H1 (cell line): ENCODE data around the gene CAST.

Experiments used
- CREB1 ChIP-seq: IDR thresholded peaks from 2 replicates; pipeline ENCODE4 v1.6.1; 2012; ENCODE audit warnings: inconsistent platforms
- CTCF ChIP-seq, 3 experiments: IDR thresholded peaks; 1 replicate in 2 of 3; 2 replicates in 1 of 3; pipeline versions ENCODE4 v1.5.1 to v1.6.1; 2011; ENCODE audit warnings: low read length in 3 of 3, mild to moderate bottlenecking in 3 of 3, inconsistent platforms in 2 of 3, low read depth in 1 of 3, moderate library complexity in 1 of 3; ENCODE audit not compliant: insufficient read depth in 1 of 3; ENCODE audit errors: control extremely low read depth in 1 of 3
- EZH2 ChIP-seq: fragments of 200-600 bp; sonication (generic); IDR thresholded peaks from 2 replicates; pipeline ENCODE4 v1.7.1; 2012; ENCODE audit warnings: low read depth, mild to moderate bottlenecking, moderate library complexity, low read length, inconsistent platforms; ENCODE audit not compliant: severe bottlenecking
- JUN ChIP-seq: IDR thresholded peaks from 2 replicates; pipeline ENCODE4 v1.6.1; 2011; ENCODE audit warnings: low read depth, mild to moderate bottlenecking, improper control_type of control experiment, low read length
- KDM1A ChIP-seq: fragments of 200-600, 300-600 bp; sonication (generic); IDR thresholded peaks from 2 replicates; pipeline ENCODE4 v1.7.1; 2016; ENCODE audit warnings: mild to moderate bottlenecking, low read length, borderline replicate concordance
- NANOG ChIP-seq: IDR thresholded peaks from 2 replicates; pipeline ENCODE4 v1.6.1; 2011; ENCODE audit warnings: low read length, low read depth, mild to moderate bottlenecking, inconsistent platforms; ENCODE audit not compliant: insufficient read depth, poor library complexity, severe bottlenecking
- POLR2A ChIP-seq, 2 experiments: IDR thresholded peaks; 1 replicate in 1 of 2; 2 replicates in 1 of 2; pipeline ENCODE4 v1.6.1; 2011; ENCODE audit warnings: low read depth in 2 of 2, low read length in 2 of 2, mild to moderate bottlenecking in 2 of 2; ENCODE audit errors: control extremely low read depth in 1 of 2
- TBP ChIP-seq: IDR thresholded peaks from 2 replicates; pipeline ENCODE4 v1.6.1; 2011; ENCODE audit warnings: low read depth, low read length, improper control_type of control experiment
- TEAD4 ChIP-seq: IDR thresholded peaks from 2 replicates; pipeline ENCODE4 v1.6.1; 2012; ENCODE audit warnings: low read depth, low read length, inconsistent platforms, mixed read lengths

GRCh38 chr5:96641368-96642280 lies 20.6 kb upstream of the CAST start:
- TF ChIP-seq CTCF (IDR thresholded peaks at IDR 0.05; ENCODE audit: control extremely low read depth in 1 of 3, insufficient read depth in 1 of 3, low read depth in 1 of 3, low read length in 3 of 3), result no peak
- TF ChIP-seq CREB1, result no peak
- TF ChIP-seq EZH2, result no peak
- no peak for TF ChIP-seq POLR2A (IDR thresholded peaks at IDR 0.05; ENCODE audit: control extremely low read depth in 1 of 2, low read depth in 2 of 2, low read length in 2 of 2)
- TF ChIP-seq TEAD4, result no peak
- no peak for TF ChIP-seq KDM1A
- TF ChIP-seq TBP, result no peak
- no peak for TF ChIP-seq JUN
- no peak for TF ChIP-seq NANOG
